K562 (cell line): ENCODE data around the gene ACP1. TPM values are rescaled to one million over a fixed set of nuclear protein-coding genes. Genes with fewer than 3 reads are reported as not detected.

ENCODE experiments used
- ATAC-seq: fragments of 200-7000 bp; cut with Tn5 transposase; 3 replicates; pipeline ENCODE4 v1.9.1; 2020; ENCODE audit warnings: moderate library complexity
- BruUV-seq: library from RNA; stranded (reverse); fragments of 400-500 nt; replicated peaks from 2 replicates; lab custom pipeline; 2021; lab: Mats Ljungman, UMichigan
- CTCF ChIA-PET: fragments of 300-600 bp; formaldehyde crosslinking; extraction: SDS; loops from one replicate; lab custom pipeline; 2021; ENCODE audit warnings: low intra/inter-chr PET ratio; lab: Yijun Ruan, JAX
- POLR2A ChIA-PET: fragments of 300-600, 350-650 bp; sonication (Branson Sonifier 250); formaldehyde crosslinking; extraction: SDS; loops from one replicate; lab custom pipeline; 2021; ENCODE audit warnings: antibody characterized with exemption, inconsistent platforms; lab: Yijun Ruan, JAX
- DNase-seq, 4 experiments: peaks; one replicate each; pipeline versions ENCODE4 v3.0.0 to v3.0.0-alpha.2; 2011 to 2018; ENCODE audit warnings: low spot score in 3 of 4, mixed read lengths in 3 of 4; ENCODE audit errors: extremely low read depth in 1 of 4
- FAIRE-seq: peaks from 2 replicates; lab custom pipeline; 2011; peaks lifted over from hg19 to GRCh38; lab: Jason Lieb, UNC
- H2AFZ ChIP-seq: 2 replicates; pipeline ENCODE4 v1.6.0; 2011; ENCODE audit warnings: low read depth, low read length, control low read depth, inconsistent platforms
- H3K27ac ChIP-seq: fragments of 200-600 bp; 3 replicates; pipeline ENCODE4 v1.8.0; 2011; ENCODE audit warnings: low read depth, mild to moderate bottlenecking, control low read depth, inconsistent platforms, low read length, moderate library complexity, mixed read lengths; ENCODE audit errors: extremely low read depth
- H3K27me3 ChIP-seq, 2 experiments: fragments of 300-600 bp in 1 of 2; 2 replicates in 1 of 2; 3 replicates in 1 of 2; pipeline versions ENCODE4 v1.6.0 to v1.8.0; 2011; ENCODE audit warnings: inconsistent platforms in 2 of 2, low read length in 2 of 2, mild to moderate bottlenecking in 1 of 2, mixed read lengths in 1 of 2, moderate library complexity in 1 of 2; ENCODE audit not compliant: control insufficient read depth in 2 of 2, insufficient read depth in 2 of 2
- H3K36me3 ChIP-seq: fragments of 300-600 bp; 3 replicates; pipeline ENCODE4 v1.8.0; 2011; ENCODE audit warnings: mild to moderate bottlenecking, low read length, inconsistent platforms; ENCODE audit not compliant: control insufficient read depth, insufficient read depth
- H3K4me1 ChIP-seq, 2 experiments: fragments of 200-600 bp in 1 of 2; replicated peaks in 1 of 2; 2 replicates in 1 of 2; 3 replicates in 1 of 2; pipeline versions ENCODE4 v1.5.1 to v1.8.0; 2011; ENCODE audit warnings: inconsistent platforms in 2 of 2, low read length in 2 of 2, mild to moderate bottlenecking in 1 of 2, mixed read lengths in 1 of 2, moderate library complexity in 1 of 2; ENCODE audit not compliant: control insufficient read depth in 2 of 2, insufficient read depth in 2 of 2
- H3K4me2 ChIP-seq: 2 replicates; pipeline ENCODE4 v1.6.1; 2011; ENCODE audit warnings: low read length, control low read depth, inconsistent platforms, mixed read lengths; ENCODE audit not compliant: insufficient read depth
- H3K4me3 ChIP-seq: fragments of 200-600 bp; sonication (generic), shearing (Covaris generic); 2 replicates; pipeline ENCODE4 v1.5.1; 2016; ENCODE audit warnings: control low read depth, inconsistent platforms
- H3K79me2 ChIP-seq: fragments of 200-600 bp; 3 replicates; pipeline ENCODE4 v1.8.0; 2011; ENCODE audit warnings: low read length, inconsistent platforms; ENCODE audit not compliant: control insufficient read depth, insufficient read depth
- H3K9ac ChIP-seq, 2 experiments: 2 replicates each; pipeline versions ENCODE4 v1.6.0 to v1.6.1; 2011; ENCODE audit warnings: low read depth in 2 of 2, low read length in 2 of 2, control low read depth in 1 of 2, inconsistent platforms in 1 of 2, mild to moderate bottlenecking in 1 of 2, mixed read lengths in 1 of 2; ENCODE audit not compliant: insufficient read depth in 1 of 2
- H3K9me1 ChIP-seq: one replicate; pipeline ENCODE4 v1.6.0; 2011; ENCODE audit warnings: inconsistent platforms, mild to moderate bottlenecking, low read length, moderate library complexity; ENCODE audit not compliant: control insufficient read depth, insufficient read depth
- H3K9me3 ChIP-seq: replicated peaks from 2 replicates; pipeline ENCODE4 v1.5.1; 2011; ENCODE audit warnings: low read depth, low read length, inconsistent platforms; ENCODE audit not compliant: control insufficient read depth, insufficient read depth
- H4K20me1 ChIP-seq: replicated peaks from 2 replicates; pipeline ENCODE4 v1.6.1; 2011; ENCODE audit warnings: low read length, inconsistent platforms, mixed read lengths; ENCODE audit not compliant: control insufficient read depth, insufficient read depth
- DACH1 ChIP-seq: fragments of 450-650 bp; IDR thresholded peaks from 2 replicates; pipeline ENCODE4 v1.6.1; 2018; ENCODE audit not compliant: partially characterized antibody
- NCOA2 ChIP-seq, 2 experiments: fragments of 450-650 bp; IDR thresholded peaks; 2 replicates each; pipeline ENCODE4 v1.6.1; 2018; ENCODE audit warnings: mild to moderate bottlenecking in 2 of 2, moderate library complexity in 1 of 2; ENCODE audit not compliant: partially characterized antibody in 2 of 2
- RFX7 ChIP-seq: fragments of 250-450 bp; sonication (Bioruptor Pico); IDR thresholded peaks from 2 replicates; pipeline ENCODE4 v1.5.1; 2021; ENCODE audit warnings: mild to moderate bottlenecking
- WGBS: fragments of 100-300 bp; shearing (Covaris generic); methylation state at CpG from one replicate; pipeline ENCODE4 v1.1.6; 2016; ENCODE audit warnings: low coverage, mixed read lengths; ENCODE audit not compliant: insufficient coverage; ENCODE audit errors: missing lambda C conversion rate; 5-methylcytosine and 5-hydroxymethylcytosine counted together
- in situ Hi-C: fragments of 300-500 bp; cut with MboI; formaldehyde crosslinking; loops from 4 replicates; pipeline ENCODE4 v1.15.0; 2018; ENCODE audit warnings: inconsistent platforms, mixed read lengths
- intact Hi-C: fragments of 100-400 bp; cut with micrococcal nuclease; formaldehyde crosslinking; loops from 2 replicates; pipeline ENCODE4 v1.14.2; 2022
- polyA plus RNA-seq, 8 experiments: library from polyadenylated mRNA; depleted of rRNA in 4 of 8; stranded (reverse) in 5 of 8; unstranded in 3 of 8; fragments of >200 nt; fragmentation: Nextera tagmentation in 2 of 8; fragmentation: Illumina TruSeq in 1 of 8; extraction: Ambion mirVana in 2 of 8; extraction: Trizol in 1 of 8; gene quantifications; 2 replicates each; pipeline versions ENCODE4 v1.2.1 to v1.2.3, GENCODE V29; 2011 to 2014; ENCODE audit warnings: inconsistent platforms in 1 of 8, missing spikeins in 1 of 8
- total RNA-seq, 7 experiments: library from RNA; depleted of rRNA in 6 of 7; stranded (reverse); fragments of >200 nt in 6 of 7; fragmentation: Illumina TruSeq in 2 of 7; extraction: Trizol in 2 of 7; gene quantifications; 2 replicates each; pipeline versions ENCODE4 v1.2.1 to v1.2.3, GENCODE V29; 2011 to 2021; ENCODE audit warnings: low replicate concordance in 1 of 7
- TF ChIP-seq, protein P1 (sequence below): fragments of 450-650 bp; IDR thresholded peaks from 2 replicates; pipeline ENCODE4 v1.6.1; 2016; ENCODE audit warnings: mild to moderate bottlenecking
- TF ChIP-seq, protein P2 (sequence below): fragments of 200-600 bp; sonication (generic); IDR thresholded peaks from one replicate; pipeline ENCODE4 v1.6.1; 2012; ENCODE audit warnings: mild to moderate bottlenecking, low read depth, low read length, inconsistent platforms

Gene ACP1
- total and polyA plus RNA-seq, 9 of the 15 experiments (the other 6 are each of a cell fraction or from before 2014, with no cell fraction given): 139 to 493 (median 189) TPM

DNA sequence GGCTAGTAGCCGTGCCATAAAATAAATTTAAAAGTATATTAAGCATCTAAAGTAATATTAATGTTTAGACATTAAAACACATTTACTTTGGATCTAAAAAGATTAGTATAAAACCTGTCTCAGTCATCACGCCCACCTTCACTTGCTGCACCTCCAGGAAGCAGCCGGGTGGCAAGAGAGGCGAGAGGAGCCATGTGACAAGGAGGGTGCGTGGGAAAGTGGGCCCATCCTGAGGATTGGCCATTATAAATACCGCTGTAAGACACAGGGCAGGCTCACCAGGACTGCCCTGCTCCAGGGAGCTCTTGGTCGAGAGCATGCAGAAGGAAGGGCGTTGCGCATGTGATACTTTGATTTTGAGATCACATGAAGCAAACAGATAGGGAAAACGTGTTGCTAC is 57.6 kb downstream of the ACP1 start:
- ATAC-seq: no peak
- Histone ChIP-seq H3K36me3 (no peaks in the 10 kb centered on the region), H3K9ac (no peak overlapping the region), H3K4me2 (no peak overlapping the region), H3K27ac (no peak overlapping the region), H3K79me2 (no peaks in the 10 kb centered on the region), H3K9me1 (no peaks in the 10 kb centered on the region), H3K9me3 (no peaks in the 10 kb centered on the region), H2AFZ (no peak overlapping the region), H3K27me3 (peaks cover under 1 to 28% of the 10 kb centered on the region in 2 experiments; a peak in 3 of 5 replicates), H3K4me3 (no peak overlapping the region), H3K4me1 (peaks cover 0 to 13% of the 10 kb centered on the region in 2 experiments; a peak in 1 of 5 replicates), H4K20me1 (no peaks in the 10 kb centered on the region)
- ChIA-PET CTCF (no interaction called here), POLR2A (no interaction called here)
- intact Hi-C loops: no loop called here
- BruUV-seq: no TSS peak
- FAIRE-seq: no peak
- in situ Hi-C loops: no loop called here
- TF ChIP-seq, protein P1, sequence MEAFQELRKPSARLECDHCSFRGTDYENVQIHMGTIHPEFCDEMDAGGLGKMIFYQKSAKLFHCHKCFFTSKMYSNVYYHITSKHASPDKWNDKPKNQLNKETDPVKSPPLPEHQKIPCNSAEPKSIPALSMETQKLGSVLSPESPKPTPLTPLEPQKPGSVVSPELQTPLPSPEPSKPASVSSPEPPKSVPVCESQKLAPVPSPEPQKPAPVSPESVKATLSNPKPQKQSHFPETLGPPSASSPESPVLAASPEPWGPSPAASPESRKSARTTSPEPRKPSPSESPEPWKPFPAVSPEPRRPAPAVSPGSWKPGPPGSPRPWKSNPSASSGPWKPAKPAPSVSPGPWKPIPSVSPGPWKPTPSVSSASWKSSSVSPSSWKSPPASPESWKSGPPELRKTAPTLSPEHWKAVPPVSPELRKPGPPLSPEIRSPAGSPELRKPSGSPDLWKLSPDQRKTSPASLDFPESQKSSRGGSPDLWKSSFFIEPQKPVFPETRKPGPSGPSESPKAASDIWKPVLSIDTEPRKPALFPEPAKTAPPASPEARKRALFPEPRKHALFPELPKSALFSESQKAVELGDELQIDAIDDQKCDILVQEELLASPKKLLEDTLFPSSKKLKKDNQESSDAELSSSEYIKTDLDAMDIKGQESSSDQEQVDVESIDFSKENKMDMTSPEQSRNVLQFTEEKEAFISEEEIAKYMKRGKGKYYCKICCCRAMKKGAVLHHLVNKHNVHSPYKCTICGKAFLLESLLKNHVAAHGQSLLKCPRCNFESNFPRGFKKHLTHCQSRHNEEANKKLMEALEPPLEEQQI: no peak
- TF ChIP-seq RFX7 (CRISPR knock-in tag): no peak
- TF ChIP-seq NCOA2 (IDR thresholded peaks at IDR 0.05; ENCODE audit: partially characterized antibody in 2 of 2): no peak
- TF ChIP-seq, protein P2, sequence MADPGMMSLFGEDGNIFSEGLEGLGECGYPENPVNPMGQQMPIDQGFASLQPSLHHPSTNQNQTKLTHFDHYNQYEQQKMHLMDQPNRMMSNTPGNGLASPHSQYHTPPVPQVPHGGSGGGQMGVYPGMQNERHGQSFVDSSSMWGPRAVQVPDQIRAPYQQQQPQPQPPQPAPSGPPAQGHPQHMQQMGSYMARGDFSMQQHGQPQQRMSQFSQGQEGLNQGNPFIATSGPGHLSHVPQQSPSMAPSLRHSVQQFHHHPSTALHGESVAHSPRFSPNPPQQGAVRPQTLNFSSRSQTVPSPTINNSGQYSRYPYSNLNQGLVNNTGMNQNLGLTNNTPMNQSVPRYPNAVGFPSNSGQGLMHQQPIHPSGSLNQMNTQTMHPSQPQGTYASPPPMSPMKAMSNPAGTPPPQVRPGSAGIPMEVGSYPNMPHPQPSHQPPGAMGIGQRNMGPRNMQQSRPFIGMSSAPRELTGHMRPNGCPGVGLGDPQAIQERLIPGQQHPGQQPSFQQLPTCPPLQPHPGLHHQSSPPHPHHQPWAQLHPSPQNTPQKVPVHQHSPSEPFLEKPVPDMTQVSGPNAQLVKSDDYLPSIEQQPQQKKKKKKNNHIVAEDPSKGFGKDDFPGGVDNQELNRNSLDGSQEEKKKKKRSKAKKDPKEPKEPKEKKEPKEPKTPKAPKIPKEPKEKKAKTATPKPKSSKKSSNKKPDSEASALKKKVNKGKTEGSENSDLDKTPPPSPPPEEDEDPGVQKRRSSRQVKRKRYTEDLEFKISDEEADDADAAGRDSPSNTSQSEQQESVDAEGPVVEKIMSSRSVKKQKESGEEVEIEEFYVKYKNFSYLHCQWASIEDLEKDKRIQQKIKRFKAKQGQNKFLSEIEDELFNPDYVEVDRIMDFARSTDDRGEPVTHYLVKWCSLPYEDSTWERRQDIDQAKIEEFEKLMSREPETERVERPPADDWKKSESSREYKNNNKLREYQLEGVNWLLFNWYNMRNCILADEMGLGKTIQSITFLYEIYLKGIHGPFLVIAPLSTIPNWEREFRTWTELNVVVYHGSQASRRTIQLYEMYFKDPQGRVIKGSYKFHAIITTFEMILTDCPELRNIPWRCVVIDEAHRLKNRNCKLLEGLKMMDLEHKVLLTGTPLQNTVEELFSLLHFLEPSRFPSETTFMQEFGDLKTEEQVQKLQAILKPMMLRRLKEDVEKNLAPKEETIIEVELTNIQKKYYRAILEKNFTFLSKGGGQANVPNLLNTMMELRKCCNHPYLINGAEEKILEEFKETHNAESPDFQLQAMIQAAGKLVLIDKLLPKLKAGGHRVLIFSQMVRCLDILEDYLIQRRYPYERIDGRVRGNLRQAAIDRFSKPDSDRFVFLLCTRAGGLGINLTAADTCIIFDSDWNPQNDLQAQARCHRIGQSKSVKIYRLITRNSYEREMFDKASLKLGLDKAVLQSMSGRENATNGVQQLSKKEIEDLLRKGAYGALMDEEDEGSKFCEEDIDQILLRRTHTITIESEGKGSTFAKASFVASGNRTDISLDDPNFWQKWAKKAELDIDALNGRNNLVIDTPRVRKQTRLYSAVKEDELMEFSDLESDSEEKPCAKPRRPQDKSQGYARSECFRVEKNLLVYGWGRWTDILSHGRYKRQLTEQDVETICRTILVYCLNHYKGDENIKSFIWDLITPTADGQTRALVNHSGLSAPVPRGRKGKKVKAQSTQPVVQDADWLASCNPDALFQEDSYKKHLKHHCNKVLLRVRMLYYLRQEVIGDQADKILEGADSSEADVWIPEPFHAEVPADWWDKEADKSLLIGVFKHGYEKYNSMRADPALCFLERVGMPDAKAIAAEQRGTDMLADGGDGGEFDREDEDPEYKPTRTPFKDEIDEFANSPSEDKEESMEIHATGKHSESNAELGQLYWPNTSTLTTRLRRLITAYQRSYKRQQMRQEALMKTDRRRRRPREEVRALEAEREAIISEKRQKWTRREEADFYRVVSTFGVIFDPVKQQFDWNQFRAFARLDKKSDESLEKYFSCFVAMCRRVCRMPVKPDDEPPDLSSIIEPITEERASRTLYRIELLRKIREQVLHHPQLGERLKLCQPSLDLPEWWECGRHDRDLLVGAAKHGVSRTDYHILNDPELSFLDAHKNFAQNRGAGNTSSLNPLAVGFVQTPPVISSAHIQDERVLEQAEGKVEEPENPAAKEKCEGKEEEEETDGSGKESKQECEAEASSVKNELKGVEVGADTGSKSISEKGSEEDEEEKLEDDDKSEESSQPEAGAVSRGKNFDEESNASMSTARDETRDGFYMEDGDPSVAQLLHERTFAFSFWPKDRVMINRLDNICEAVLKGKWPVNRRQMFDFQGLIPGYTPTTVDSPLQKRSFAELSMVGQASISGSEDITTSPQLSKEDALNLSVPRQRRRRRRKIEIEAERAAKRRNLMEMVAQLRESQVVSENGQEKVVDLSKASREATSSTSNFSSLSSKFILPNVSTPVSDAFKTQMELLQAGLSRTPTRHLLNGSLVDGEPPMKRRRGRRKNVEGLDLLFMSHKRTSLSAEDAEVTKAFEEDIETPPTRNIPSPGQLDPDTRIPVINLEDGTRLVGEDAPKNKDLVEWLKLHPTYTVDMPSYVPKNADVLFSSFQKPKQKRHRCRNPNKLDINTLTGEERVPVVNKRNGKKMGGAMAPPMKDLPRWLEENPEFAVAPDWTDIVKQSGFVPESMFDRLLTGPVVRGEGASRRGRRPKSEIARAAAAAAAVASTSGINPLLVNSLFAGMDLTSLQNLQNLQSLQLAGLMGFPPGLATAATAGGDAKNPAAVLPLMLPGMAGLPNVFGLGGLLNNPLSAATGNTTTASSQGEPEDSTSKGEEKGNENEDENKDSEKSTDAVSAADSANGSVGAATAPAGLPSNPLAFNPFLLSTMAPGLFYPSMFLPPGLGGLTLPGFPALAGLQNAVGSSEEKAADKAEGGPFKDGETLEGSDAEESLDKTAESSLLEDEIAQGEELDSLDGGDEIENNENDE: no peak
- no peak for TF ChIP-seq DACH1
- 0% methylated on average over 10 of the region's 10 CpGs for WGBS
- no peak for DNase-seq
